ENCODE data around the gene ITK. TPM values are rescaled to one million over a fixed set of nuclear protein-coding genes. Genes with fewer than 3 reads are reported as not detected.

The ITK gene
- total and polyA plus RNA-seq, 3 donors from 2014 or later = 0.93 to 3.8 (median 1.3) TPM

DNA sequence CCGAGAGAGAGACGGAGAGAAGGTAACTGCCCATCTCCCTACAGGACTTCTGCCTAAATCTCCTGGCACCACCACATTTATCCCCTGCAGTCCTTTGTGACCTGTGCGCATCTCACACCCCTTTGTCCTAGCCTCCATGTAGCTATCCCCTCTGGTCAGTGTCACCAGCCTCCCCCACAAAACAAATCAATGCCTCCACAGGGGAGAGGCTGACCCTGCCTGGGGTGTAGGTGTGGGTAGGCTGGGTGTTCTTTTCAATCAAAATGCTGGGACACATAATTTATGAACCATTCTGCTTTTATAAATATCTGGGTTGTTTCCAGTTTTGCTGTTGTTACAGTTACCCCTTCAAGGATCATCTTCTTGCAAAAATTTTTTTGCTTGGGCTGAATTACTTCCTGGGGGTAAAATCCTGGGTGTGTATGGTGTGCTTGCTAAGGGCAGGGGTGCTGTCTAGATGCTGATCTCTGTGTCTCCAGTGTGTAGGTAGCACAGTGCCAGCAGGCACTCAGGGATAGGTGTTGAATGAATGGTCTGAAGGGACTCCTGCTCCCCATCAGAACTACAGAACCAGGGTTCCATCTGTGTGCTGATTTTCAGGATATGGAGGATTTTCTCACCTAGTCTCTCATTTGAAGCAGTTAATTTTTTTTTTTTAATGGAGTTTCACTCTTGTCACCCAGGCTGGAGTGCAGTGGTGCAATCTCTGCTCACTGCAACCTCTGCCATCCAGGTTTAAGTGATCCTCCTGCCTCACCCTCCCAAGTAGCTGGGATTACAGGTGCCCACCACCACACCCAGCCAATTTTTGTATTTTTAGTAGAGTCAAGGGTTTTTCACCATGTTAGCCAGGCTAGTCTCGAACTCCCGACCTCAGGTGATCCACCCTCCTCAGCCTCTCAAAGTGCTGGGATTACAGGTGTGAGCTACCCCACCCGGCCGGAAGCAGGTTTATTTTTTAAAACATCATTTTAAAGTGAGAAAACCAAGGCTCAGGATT, 14.1 kb upstream of the ITK start, which contains the start of gene GARIN3:
GARIN3 (minus strand) TSS at position 51 of the 1,000 bp plus-strand sequence. CDS start 96 bp downstream, outside the sequence.
- no peak within 1 kb of the TSS for H3K4me3 ChIP-seq
- no peak within 1 kb of the TSS for H3K27ac ChIP-seq
- no peak for DNase-seq
- H3K9me3 ChIP-seq = no peaks in the 10 kb centered on the region
- no peaks in the 10 kb centered on the region for H3K4me1 ChIP-seq
- intact Hi-C loops (cut with DNase I; ENCODE audit: low total_unique reads) = no loop called here
- TF ChIP-seq, protein P1, sequence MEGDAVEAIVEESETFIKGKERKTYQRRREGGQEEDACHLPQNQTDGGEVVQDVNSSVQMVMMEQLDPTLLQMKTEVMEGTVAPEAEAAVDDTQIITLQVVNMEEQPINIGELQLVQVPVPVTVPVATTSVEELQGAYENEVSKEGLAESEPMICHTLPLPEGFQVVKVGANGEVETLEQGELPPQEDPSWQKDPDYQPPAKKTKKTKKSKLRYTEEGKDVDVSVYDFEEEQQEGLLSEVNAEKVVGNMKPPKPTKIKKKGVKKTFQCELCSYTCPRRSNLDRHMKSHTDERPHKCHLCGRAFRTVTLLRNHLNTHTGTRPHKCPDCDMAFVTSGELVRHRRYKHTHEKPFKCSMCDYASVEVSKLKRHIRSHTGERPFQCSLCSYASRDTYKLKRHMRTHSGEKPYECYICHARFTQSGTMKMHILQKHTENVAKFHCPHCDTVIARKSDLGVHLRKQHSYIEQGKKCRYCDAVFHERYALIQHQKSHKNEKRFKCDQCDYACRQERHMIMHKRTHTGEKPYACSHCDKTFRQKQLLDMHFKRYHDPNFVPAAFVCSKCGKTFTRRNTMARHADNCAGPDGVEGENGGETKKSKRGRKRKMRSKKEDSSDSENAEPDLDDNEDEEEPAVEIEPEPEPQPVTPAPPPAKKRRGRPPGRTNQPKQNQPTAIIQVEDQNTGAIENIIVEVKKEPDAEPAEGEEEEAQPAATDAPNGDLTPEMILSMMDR (IDR thresholded peaks at IDR 0.05) = no peak
- no peaks in the 10 kb centered on the region for H3K36me3 ChIP-seq (ENCODE audit: low read depth, missing control alignments)
- 91 to 96% methylated on average over 7 of the region's 7 CpGs for WGBS, 2 donors
- no peaks in the 10 kb centered on the region for H3K27me3 ChIP-seq

DNA sequence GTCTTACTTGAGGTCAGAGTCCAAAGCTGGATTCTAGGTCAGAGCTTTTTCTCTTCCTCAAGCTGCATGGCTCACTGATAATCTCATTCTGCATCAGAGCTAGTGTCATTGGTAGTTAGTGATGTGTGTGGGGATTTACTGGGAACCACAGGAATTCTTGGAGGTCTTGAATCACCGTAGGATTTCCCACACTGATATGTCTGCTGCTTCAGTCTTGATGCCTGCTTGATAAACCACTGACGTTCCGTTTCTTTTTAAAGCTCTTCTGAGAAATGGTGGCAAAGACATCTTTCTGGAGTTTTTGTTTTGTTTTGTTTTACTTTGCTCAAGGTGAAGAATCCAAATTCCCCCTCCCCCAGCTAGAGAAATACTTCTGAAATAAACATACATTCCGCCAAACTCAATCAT, 13.4 kb upstream of the ITK start:
- WGBS, 2 donors = 83 to 90% methylated on average over 4 of the region's 4 CpGs
- no peak overlapping the region for H3K27ac ChIP-seq
- H3K4me1 ChIP-seq = no peaks in the 10 kb centered on the region
- intact Hi-C loops (cut with DNase I; ENCODE audit: low total_unique reads) = no loop called here
- no peaks in the 10 kb centered on the region for H3K9me3 ChIP-seq
- no peak overlapping the region for H3K4me3 ChIP-seq
- TF ChIP-seq POLR2A (IDR thresholded peaks at IDR 0.05) = no peak
- TF ChIP-seq, protein P1 (IDR thresholded peaks at IDR 0.05) = no peak
- no peak for DNase-seq
- no peaks in the 10 kb centered on the region for H3K27me3 ChIP-seq
- H3K36me3 ChIP-seq (ENCODE audit: low read depth, missing control alignments) = no peaks in the 10 kb centered on the region

DNA sequence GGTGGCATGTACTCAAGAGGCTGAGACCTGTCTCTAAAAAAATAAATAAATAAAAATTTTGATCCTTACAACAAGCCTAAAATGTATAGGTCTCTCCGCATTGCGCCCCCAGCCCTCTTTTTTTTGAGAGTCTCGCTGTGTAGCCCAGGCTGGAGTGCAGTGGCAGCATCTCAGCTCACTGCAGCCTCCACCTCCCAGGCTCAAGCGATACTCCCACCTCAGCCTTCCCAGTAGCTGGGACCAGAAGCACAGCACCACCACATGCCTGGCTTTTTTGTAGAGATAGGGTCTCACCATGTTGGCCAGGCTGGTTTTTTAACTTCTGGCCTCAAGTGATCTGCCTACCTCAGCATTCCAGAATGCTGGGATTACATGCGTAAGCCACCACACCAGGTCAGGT, 12.4 kb upstream of the ITK start:
- no peak for DNase-seq
- Histone ChIP-seq H3K4me1 (no peaks in the 10 kb centered on the region), H3K9me3 (no peaks in the 10 kb centered on the region), H3K36me3 (ENCODE audit: low read depth, missing control alignments) (no peaks in the 10 kb centered on the region), H3K4me3 (no peak overlapping the region), H3K27me3 (no peaks in the 10 kb centered on the region), H3K27ac (no peak overlapping the region)
- 87 to 96% methylated on average over 5 of the region's 5 CpGs for WGBS, 2 donors
- intact Hi-C loops (cut with DNase I; ENCODE audit: low total_unique reads) = no loop called here
- TF ChIP-seq, protein P1 (IDR thresholded peaks at IDR 0.05) = no peak
- TF ChIP-seq POLR2A (IDR thresholded peaks at IDR 0.05) = no peak

DNA sequence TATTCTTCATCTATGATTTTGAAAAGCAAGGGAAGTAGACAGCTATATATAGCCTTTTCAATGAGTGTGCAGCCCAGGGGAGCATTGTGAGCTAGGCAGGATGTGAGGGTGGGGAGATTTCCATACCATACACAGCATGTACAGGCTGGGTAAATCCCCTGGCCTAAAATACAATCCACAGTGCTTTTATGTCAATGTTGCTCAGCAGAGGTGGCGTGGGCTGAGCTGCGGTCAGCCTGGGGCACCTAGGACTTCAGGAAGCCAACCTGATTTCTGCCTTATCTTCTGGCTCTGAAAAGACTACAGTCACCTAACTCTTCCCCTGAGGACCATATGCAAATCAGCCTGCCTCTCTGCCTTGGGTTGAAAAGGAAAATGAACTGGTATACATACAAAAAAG, 8.2 kb upstream of the ITK start:
- Histone ChIP-seq H3K9me3 (no peaks in the 10 kb centered on the region), H3K4me1 (no peaks in the 10 kb centered on the region), H3K27ac (no peak overlapping the region), H3K4me3 (no peak overlapping the region), H3K36me3 (ENCODE audit: low read depth, missing control alignments) (no peaks in the 10 kb centered on the region), H3K27me3 (no peaks in the 10 kb centered on the region)
- intact Hi-C loops (cut with DNase I; ENCODE audit: low total_unique reads) = no loop called here
- no peak for TF ChIP-seq POLR2A (IDR thresholded peaks at IDR 0.05)
- TF ChIP-seq, protein P1 (IDR thresholded peaks at IDR 0.05) = no peak
- no peak for DNase-seq
- WGBS, 2 donors = 85 to 91% methylated on average over 2 of the region's 2 CpGs

Data from testis (tissue), 3 donors.